Measurements from ENCODE around the gene KRTAP19-3. TPM values are rescaled to one million over a fixed set of nuclear protein-coding genes. Genes with fewer than 3 reads are reported as not detected.

Gene KRTAP19-3
- total and polyA plus RNA-seq, 2 of the 8 experiments (the other 6 are each of a cell fraction or from before 2014, with no cell fraction given): not detected

DNA sequence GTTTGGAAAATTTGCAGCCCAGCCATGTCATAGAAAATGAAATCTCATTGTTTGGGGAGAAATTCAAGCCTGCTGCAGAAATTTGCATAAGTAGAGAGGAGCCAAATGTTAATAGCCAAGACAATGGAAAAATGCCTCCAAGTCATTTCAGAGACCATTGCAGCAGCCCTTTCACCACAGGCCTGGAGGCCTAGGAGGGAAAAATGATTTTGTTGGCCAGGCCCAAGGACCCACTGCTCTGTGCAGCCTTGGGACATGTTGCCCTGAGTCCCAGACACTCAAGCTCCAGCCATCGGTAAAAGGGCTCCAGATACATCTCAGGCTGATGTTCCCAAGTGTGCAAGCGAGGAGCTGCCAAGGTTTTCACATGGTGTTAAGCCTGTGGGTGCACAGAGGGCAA, 5.6 kb downstream of the KRTAP19-3 start (continued):
- TF ChIP-seq SAP30 (IDR thresholded peaks at IDR 0.05; ENCODE audit: insufficient read depth, insufficient replicate concordance, low read length): no peak
- no peak for TF ChIP-seq POU5F1 (IDR thresholded peaks at IDR 0.05; ENCODE audit: low read depth, low read length)
- no peak for TF ChIP-seq TCF12 (IDR thresholded peaks at IDR 0.05; ENCODE audit: low read depth, low read length)
- TF ChIP-seq RBBP5 (IDR thresholded peaks at IDR 0.05; ENCODE audit: borderline replicate concordance, low read depth, low read length): no peak

All from H1 (cell line).